Measurements from ENCODE around the gene FILIP1L.

GRCh38 chr3:99851955-99852354 lies 262.3 kb downstream of the FILIP1L start:
- TF ChIP-seq CTCF (optimal IDR thresholded peaks at IDR 0.05 in 1 of 3, IDR thresholded peaks at IDR 0.05 in 1 of 3, conservative IDR thresholded peaks at IDR 0.05 in 1 of 3; ENCODE audit: extremely low read depth in 1 of 3, insufficient read depth in 2 of 3, low read length in 3 of 3) (no peak), EZH2 (IDR thresholded peaks at IDR 0.05; ENCODE audit: low read length) (no peak)

Measured in keratinocyte (primary cell).